GM21825 (cell line): ENCODE data around the gene ACTN4.

Experiments
- ATAC-seq: cut with Tn5 transposase; IDR thresholded peaks from one replicate; pipeline ENCODE4 v1.9.1; 2021; ENCODE audit warnings: mild to moderate bottlenecking, moderate library complexity; ENCODE audit not compliant: unreplicated experiment

Gene ACTN4

DNA sequence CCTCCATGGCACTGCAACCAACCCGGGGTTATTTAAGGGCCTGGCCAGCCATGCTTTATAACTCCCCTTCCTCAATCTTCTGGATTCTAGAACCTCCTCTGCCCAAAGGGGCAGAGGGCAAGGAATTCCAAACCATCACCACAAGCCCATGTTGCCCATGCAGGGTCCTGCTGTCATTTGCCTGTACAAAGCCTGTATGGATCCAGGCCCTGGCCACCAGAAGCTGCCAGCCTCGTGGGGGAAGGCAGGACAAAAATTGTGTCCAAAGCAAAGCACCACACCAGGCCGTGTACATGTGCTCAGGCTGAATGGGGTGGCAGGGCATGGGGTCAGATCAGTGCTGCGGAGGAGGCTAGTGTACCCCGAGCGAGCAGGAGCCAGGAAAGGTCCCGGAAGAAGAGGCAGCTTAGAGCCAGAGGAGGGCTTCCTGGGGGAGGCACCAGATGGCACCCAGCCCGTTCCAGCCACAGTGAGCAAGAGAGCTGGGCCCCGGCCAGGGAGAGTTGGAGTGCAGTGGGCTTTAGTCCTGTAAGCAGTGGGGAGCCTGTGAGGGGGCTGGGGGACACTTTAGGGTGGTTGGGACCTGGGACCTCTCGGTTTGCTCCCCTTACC, 61.1 kb downstream of the ACTN4 start:
- ATAC-seq, result no peak

DNA sequence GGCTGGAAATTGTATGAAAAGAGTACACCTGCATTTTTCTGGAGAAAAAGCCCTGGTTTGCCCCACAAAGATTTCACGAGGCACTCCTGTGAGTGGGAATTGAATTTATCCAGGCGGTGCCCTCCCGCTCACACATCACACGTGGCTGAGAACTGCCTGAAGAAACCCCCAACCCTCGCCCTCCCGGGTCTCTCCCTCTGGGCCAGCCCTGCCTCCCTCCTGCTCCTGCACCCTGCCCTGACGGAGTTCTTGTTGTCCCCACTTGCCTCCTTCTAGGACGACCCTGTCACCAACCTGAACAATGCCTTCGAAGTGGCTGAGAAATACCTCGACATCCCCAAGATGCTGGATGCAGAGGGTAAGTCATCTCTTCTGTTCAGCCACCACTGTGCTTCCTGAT, 61.7 kb downstream of the ACTN4 start:
- no peak for ATAC-seq

DNA sequence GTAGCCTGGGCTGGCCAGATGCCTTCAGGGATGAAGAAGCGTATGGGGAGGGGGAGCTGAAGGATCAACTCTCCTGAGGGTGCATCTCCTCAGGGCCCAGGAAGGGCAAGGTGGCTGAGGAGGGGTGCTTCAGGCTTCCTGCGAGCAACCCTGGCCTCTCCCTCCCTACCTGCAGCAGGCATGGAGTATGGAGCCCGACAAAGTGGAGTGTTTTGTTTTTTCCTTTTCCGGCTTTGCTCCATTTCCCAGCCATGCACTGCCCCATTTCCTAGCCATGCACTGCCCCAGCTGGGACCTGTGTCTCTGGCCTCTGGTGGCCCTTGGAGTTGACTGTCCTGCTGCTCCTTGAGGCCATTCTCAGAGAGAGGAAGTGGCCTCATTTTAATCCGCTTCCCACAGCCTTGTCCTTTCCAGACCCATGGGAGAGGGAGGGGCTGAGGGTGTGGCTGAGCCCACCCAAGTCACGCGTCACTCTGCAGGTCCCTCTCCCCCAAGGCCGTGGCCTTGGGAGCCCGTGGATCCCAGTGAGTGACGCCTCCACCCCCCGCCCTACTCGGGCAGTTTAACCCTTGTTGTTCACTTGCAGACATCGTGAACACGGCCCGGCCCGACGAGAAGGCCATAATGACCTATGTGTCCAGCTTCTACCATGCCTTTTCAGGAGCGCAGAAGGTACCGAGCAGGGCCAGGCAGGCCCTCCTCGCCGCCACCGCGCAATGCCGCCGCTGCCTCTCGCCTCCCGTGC, 62.4 kb downstream of the ACTN4 start:
- no peak for ATAC-seq

DNA sequence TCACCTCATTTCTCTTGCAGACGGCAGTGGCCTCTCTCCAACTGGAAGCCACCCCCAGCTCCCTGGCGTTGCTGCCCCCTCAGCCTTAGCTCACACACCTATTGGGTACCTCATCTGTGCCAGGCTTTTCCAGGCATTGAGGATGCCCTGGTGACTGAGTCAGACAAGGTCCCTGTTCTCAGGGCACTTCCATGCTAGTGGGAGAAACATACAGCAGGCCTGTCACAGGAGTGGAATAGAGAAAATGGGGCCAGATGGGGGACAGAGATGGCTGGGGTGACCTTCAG, 62.9 kb downstream of the ACTN4 start:
- no peak for ATAC-seq

DNA sequence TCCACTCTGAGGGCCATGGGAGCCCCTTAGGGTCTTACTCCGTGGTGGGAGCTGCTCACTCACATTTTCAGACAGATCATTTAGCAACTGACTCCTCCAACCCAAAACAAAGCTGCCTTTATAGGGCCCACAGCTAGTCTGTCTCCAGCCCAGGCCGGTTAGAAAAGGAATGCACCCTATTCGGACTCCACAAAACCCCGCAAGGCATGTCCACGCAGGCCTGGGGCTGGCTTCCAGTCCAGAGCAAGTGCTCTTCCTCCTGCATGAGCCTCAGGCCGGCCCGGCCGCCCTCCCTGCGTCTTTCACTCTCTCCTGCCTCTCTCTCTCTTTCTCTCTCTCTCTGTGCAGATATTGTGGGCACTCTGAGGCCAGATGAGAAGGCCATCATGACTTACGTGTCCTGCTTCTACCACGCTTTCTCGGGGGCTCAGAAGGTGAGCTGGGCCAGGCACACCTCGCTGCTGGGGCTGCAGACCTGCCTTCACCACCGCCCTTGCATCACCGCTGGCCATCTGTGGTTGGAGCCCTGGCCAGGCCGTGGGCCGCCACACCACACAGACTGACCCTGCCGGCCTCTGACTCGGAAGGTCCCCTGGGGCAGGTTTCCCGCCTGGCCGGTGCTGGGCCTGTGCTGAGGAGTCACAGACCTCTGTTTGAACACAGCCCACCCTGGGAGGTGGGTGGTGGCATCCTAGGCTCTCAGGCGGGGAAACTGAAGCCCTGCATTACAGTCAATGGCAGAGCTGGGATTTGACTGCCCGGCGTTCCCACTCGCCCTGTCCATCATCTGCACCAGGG, 63.7 kb downstream of the ACTN4 start:
- no peak for ATAC-seq

DNA sequence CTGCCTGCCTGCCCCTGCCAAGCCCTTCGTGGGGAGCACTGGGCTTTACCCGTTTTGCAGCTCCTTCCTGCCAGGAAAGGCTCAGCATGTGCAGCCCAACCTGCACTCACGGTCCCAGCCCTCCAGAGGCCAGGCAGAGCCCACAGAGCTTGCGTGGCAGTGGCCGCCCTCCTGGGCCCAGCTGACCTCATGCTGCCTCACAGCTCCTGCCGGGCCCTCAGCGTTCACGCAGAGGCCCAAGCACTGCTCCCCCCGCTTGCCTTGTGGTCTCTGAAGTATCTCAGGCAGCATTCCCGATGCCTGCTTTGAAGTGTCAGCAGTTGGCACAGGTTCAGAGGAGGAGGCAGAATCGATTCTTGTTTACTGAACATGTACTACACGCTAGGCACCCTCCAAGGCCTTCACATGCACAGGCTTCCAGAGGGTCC, 64.3 kb downstream of the ACTN4 start:
- ATAC-seq, result no peak

DNA sequence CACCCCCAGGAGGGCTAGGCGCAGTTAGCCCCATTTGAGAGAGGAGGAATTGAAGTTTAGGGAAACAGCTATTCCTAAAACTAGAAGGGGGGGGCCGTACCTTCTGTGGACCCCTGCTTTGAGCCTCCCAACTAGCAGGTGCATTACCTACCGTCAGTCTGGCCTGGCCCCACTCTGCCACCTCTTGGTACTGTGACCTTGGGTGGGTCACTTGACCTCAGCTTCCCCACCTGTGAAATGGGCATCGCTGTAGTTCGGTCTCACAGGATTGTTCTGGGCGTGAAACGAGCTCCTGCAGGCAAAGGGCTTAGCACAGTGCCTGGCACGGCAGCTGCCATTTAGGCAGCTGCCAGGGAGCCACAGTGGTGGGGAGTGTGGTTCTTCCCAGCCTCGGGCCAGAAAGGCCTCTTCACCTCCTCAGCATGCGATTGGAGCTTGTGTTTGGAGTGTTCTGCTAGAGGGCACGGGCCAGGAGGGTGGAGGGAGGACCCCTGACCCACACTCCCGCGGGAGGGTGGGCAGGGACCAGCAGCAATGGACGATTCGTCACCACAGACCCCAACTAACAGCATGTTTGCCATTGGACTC, 64.8 kb downstream of the ACTN4 start:
- ATAC-seq, result no peak

DNA sequence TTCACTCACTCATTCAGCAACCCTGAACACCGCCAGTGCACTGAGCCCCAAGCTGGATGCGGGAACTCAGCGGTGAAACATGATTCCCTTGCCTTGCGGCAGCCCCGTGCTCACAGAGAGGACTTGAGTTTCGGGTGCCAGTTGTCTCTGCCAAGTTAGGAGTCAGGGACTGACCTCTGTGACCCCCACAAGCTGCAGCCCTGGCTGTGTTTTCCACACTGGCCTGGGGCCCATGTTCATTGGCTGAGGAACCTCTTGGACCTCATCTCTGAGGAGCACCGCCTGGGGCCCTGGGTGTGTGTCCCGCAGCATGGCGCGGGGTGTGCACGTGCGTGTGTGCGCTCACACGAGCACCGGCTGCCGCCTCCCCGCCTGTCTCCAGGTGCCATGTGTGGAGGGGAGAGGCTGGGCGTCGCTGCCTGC, 65.8 kb downstream of the ACTN4 start:
- no peak for ATAC-seq

DNA sequence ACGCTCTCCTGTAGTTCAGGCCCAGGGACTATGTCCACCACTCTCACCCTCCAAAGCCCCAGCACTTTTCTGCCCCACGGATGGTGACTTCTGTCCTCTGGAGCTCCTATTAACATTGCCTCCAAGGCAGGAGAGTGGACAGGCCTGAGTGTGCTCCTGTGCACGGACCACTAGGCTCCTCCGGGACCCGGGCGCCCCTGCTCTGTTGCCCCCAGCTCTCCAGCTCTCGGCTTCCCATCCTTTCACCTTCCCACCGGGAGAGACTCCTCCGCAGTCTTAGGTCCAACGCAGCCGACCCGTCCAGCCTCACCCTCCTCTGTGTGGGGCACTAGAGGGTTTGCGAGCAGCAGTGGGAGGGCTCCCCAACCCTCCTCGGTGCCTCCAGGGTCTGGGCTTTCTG, 66.4 kb downstream of the ACTN4 start:
- no peak for ATAC-seq

DNA sequence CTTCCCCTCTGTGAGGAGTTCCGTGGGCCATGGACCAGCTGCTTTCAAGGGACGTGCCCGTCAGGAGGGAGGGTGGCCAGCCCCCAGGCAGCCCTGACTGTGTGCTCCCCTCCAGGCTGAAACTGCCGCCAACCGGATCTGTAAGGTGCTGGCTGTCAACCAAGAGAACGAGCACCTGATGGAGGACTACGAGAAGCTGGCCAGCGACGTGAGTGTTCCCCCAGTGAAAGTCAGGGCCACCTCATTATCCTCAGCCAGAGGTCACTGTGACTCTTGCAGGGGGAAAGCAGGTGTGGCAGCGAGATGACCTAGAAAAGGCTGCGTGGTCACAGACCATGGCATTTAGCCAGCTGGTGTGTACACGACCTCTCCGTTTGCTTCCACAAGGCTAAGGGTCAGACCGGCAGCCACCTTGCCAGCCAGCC, 66.9 kb downstream of the ACTN4 start:
- no peak for ATAC-seq

DNA sequence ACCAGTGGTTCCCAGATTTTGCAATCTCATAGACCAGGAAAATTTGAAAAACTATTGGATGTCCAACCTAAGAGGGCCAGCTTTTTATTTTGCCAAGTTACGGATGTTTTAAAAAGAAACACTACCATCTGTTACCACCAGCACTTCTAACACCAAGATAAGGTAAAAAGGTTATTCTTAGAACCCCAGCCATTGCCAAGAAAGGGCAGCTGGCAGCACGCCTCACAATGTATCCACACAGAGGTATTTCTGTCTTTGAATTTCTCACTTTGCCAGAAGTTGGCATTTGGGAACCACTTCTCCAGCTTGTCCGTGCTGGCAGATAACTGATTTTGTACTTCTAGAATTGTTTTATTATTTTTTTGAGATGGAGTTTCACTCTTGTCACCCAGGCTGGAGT, 68.1 kb downstream of the ACTN4 start:
- ATAC-seq, result no peak

DNA sequence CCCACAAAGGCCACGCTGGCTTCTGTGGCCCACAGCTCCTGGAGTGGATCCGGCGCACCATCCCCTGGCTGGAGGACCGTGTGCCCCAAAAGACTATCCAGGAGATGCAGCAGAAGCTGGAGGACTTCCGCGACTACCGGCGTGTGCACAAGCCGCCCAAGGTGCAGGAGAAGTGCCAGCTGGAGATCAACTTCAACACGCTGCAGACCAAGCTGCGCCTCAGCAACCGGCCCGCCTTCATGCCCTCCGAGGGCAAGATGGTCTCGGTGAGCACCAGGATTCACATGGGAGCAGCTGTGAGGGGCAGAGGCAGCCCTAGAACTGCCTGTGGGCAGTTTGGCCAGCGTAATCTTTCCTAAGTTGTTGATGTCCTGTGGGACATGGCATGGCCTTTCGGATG, 69.6 kb downstream of the ACTN4 start:
- ATAC-seq, result no peak

DNA sequence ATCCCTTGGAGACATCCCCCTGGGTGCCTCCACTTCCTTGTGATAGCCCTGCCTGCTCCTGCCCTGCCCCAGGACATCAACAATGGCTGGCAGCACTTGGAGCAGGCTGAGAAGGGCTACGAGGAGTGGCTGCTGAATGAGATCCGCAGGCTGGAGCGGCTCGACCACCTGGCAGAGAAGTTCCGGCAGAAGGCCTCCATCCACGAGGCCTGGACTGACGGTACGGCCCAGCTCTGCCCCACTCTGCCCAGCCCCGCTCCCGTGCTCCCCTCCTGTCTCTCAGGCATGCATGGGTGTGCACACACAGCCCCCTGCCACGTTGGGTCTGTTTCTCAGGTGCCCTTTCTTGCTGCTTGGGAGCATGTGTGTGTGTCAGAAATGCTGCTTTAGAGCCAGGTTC, 70.4 kb downstream of the ACTN4 start:
- ATAC-seq, result no peak

DNA sequence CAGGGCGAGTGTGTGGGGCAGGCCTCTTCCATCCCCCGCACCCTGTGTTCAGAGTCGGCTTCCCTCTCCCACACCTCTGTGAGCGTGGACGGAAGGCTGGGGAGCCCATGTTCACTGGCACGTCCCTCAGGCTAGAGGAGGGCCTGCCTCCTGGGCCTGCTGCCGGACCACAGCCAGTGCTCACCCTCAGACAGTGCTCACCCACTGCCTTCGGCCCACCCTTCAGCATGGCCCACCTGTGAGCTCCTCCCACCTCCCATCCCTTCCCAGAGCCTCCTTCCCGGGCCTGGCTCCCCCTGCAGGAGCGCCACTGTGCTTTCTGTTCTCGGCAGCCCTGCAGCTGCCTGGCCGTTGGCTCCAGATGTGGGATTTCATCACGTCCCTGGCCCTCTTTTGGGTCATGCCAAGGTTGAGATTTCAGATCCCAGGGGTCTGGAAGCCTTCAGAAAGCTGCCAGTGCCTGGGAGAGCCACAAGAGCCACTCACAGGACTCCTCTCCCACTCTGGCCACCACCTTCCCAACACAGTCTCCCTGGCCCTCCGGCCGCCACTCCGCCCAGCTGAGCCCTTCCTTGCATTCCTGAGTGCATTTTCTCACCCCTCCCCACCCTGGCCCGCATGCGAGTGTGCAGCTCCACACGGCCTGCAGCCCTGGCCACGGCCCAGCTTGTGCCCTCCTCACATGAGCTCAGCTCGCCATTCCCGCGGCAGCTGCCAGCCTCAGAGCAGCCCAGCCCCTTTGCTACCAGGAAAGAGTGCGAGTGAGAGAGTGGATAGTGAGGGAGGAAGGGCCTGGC, 71.5 kb downstream of the ACTN4 start:
- ATAC-seq, result no peak

DNA sequence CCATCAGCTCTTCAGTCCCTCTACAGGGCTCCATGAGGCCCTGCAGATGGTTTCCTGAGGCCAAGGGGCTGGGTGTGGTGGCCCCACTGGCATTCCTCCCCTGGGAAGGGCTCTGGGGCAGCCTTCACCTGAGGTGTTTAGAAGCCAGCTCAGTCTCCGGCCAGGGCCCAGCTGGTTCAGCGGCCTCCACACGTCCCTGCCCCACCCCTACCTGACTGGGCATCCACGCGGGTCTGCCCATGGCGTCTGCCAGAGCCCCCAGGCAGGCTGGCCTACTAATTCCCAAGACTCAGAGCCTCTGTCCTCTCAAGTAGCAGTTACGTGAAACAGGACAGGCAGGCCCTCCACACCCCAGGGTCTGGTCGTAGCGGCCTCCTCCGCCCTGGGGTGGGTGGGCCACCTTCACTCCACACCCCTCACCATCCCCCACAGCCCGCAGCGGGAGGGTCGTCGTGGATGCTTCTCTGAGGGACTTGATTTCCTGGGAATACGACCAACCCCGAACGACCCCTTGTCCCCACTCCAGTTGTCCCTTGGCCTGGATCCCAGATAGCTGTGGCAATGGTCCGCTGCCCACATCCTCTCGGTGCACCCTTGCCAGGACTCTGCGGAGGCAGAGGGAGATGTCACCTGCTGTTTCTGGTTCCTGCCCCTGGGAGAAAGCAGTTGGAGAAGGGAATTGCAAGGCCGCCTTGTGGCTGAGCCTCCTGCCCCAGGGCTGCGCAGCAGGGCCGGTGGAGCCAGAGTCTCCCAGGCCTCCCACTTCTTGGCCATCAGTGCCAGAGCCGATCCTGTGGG, 72.5 kb downstream of the ACTN4 start:
- no peak for ATAC-seq

DNA sequence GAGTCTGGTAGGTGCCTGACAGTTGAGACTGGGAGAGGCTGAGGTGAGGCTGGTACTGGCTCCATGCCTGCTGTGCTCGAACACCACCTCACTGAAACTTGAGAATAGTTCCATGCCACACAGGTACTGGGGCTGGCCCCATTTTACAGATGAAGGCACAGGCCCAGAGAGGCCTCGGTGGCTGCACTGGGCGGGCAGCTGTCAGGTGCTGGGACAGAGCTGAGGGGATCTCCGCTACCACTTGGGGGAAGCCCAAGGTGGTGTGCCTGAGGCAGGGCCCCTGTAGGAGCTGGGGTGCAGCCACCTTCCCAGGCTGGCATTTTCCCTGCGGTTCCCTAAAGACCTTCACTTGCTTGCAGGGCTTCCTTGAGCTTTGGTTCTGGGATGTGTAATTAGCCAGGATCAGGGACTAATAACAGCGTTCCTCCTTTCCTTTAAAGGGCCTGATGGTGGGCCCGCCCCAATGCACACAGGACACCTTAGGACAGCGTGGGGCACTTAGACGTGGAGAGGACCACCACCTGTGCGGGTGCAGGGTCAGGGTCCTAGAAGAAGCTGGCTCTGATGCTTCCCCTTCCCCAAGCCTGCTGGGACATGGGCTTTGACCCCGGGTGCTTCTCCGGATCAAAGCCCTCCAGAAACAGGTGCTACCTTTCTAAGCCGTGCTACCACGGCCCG, 73.2 kb downstream of the ACTN4 start:
- no peak for ATAC-seq

DNA sequence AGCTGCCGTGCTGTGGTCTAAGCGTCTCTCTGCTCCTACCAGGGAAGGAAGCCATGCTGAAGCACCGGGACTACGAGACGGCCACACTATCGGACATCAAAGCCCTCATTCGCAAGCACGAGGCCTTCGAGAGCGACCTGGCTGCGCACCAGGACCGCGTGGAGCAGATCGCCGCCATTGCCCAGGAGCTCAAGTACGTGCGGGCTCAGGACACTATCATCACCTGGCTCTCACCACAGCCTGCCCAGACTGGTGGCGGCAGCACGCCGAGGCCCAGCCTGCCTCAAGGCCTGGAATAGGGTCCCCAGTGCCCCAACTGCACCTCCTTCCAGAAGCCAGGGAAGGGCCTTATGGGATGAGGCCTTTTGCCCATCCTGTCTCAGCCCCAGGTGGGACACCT, 74.0 kb downstream of the ACTN4 start:
- ATAC-seq, result no peak

DNA sequence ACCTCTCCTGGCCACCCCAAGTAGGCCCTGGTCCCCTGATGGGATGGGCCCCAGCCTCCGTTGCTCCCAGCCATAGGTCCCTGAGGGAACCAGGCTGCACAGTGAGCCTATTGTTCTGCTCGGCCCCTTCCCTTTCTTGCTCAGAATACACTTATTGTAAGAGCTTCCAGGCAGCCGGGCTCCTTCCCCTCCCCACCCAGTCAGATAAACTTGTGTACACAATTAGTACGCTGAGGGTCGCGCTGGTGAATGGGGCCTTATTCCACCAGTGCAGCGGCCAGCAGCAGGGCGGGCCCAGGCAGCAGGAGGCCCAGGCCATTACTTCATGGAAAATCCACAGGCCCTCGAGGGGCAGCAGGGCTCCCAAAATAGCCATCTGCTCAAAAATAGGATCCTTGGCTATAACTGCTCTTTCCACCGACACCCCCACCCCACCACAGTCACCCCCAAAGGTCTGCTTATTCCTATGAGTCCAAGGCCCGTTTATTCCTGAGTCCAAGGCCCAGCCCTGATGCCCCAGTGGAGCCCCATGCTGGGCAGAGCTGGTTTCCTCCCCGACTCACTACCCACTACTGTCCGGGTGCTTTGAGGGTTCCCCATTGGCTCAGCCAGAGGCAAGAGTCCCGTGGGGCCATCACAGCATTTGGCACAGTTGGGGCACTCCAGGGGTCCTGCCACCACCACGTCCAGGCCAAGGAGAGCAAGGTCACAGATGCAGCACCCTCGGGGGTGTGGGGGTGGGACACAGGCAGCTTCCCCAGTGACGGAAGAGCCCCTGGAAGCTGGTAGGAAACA, 74.7 kb downstream of the ACTN4 start:
- no peak for ATAC-seq
